Measurements from ENCODE around the gene KRT17. TPM values are rescaled to one million over a fixed set of nuclear protein-coding genes. Genes with fewer than 3 reads are reported as not detected.
"Not testable (repeated sequence)": the region's sequence is repeated elsewhere in the genome, so short reads cannot be mapped to it uniquely, and the experiment has no call there.

Gene KRT17
- total RNA-seq, 6 donors from 2014 or later: 0.78 to 33.3 (median 18.0) TPM

DNA sequence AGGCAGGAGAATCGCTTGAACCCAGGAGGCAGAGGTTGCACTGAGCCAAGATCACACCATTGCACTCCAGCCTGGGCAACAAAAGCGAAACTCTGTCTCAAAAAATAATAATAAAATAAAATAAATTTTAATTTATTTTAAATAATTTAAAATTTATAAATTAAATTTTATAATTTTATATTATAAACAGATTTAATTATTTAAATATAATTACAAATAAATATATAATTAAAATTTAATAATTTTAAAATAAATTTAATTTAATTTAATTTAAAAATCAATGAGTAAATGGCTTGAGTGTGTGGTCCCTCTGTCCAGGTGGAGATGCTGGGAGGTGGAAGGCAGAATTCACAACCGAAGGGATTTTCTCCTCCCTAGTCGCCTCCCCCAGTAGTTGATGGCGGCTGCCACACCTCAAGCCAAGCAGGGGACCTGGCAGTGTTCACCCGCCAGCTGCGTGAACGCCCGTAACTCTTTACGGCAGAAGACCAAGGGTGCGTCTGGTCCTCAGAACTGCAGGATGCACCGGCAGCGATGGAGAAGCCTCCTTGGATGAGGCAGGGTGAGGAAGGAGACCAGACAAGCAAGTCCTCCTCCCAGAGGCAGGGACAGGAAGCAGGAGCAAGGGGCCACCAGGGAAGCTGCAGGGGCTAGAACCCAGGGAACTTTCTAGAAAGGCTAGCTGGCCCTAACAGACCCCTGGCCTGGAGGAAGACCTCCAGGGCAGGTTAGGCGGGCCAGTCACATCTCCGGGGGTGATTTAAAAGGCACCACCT lies 22.9 kb upstream of the KRT17 start:
- peaks cover 18 to 32% (median 25%) of the 10 kb centered on the region in 4 donors for H3K4me1 ChIP-seq
- H3K36me3 ChIP-seq: no peaks in the 10 kb centered on the region
- no peaks in the 10 kb centered on the region for H3K9me3 ChIP-seq
- 77 to 80% methylated on average over 13 to 15 of the region's 15 CpGs for WGBS, 2 donors
- ATAC-seq (ENCODE audit: low FRiP score in 2 of 2) (no peak), DNase-seq (no peak)
- H3K27ac ChIP-seq: no peak overlapping the region
- TF ChIP-seq POLR2A (IDR thresholded peaks at IDR 0.05): no peak
- H3K27me3 ChIP-seq: no peaks in the 10 kb centered on the region
- no peak overlapping the region for H3K4me3 ChIP-seq

DNA sequence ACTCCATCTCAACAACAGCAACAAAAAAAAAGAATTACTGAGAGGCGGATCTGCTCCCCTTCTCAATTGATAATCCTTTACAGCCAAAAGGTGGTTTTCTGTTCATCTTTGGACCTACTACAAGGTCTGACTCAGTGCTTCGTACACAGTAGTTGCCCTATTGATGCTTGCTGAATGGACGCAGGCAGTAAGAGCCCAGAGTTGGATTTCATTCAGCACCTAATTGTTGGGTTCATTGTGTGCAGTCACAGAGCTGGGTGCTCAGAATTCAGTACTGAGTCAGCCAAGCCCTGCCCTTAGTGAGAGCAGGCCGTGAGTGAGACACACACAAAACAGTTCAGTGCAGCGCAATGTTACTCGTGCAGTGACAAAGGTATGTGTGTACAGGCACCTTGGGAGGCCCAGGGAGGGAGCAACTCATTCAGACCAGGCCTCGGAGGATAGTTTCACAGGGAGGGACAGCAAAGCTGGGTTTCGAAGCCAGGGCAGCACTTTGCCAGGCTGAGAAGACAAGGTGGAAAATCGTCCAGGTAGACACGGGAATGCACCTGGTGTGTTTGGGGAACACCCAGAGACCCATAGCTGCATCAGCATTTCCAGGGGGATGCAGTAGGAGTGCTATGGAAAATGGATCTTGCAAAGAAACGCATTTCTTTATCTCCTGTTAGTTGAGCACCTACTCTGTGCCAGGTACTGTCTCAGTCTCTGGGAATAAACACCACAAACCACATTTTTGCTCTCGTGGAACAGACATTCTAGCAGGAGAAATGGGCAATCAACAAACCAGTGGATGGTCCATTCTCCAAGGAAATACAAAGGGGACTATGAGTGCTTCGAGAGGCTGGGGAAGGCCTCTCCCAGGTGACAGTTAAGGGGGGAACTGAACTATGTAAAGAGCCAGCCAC lies 18.1 kb upstream of the KRT17 start:
- Histone ChIP-seq H3K4me1 (peaks cover 0 to 3% (median under 1%) of the 10 kb centered on the region in 4 donors), H3K27me3 (no peaks in the 10 kb centered on the region), H3K9me3 (no peaks in the 10 kb centered on the region), H3K36me3 (no peaks in the 10 kb centered on the region), H3K27ac (no peak overlapping the region), H3K4me3 (no peak overlapping the region)
- no peak for DNase-seq
- TF ChIP-seq POLR2A (IDR thresholded peaks at IDR 0.05): no peak
- TF ChIP-seq POLR2AphosphoS5 (IDR thresholded peaks at IDR 0.05): no peak
- ATAC-seq (ENCODE audit: low FRiP score in 2 of 2): no peak
- WGBS, 2 donors: 86 to 87% methylated on average over 12 to 13 of the region's 13 CpGs

DNA sequence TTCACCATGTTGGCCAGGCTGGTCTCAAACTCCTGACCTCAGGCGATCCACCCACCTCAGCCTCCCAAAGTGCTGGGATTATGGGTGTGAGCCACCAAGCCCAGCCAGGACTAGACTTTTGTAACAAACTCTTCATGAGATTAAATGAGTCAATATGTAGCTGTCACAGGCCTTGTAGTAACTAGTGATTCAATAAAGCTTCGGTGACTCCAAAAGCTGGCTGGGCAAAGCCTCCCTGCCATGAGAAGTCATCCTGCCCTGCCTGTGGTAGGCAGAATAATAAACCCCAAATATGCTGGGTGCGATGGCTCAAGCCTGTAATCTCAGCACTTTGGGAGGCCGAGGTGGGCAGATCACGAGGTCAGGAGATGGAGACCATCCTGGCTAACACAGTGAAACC lies 16.2 kb upstream of the KRT17 start:
- not testable (repeated sequence) for H3K36me3 ChIP-seq; H3K27ac ChIP-seq; H3K4me1 ChIP-seq; H3K9me3 ChIP-seq; H3K27me3 ChIP-seq; ATAC-seq (ENCODE audit: low FRiP score in 2 of 2); DNase-seq; H3K4me3 ChIP-seq
- 92 to 97% methylated on average over 5 of the region's 5 CpGs for WGBS, 2 donors

DNA sequence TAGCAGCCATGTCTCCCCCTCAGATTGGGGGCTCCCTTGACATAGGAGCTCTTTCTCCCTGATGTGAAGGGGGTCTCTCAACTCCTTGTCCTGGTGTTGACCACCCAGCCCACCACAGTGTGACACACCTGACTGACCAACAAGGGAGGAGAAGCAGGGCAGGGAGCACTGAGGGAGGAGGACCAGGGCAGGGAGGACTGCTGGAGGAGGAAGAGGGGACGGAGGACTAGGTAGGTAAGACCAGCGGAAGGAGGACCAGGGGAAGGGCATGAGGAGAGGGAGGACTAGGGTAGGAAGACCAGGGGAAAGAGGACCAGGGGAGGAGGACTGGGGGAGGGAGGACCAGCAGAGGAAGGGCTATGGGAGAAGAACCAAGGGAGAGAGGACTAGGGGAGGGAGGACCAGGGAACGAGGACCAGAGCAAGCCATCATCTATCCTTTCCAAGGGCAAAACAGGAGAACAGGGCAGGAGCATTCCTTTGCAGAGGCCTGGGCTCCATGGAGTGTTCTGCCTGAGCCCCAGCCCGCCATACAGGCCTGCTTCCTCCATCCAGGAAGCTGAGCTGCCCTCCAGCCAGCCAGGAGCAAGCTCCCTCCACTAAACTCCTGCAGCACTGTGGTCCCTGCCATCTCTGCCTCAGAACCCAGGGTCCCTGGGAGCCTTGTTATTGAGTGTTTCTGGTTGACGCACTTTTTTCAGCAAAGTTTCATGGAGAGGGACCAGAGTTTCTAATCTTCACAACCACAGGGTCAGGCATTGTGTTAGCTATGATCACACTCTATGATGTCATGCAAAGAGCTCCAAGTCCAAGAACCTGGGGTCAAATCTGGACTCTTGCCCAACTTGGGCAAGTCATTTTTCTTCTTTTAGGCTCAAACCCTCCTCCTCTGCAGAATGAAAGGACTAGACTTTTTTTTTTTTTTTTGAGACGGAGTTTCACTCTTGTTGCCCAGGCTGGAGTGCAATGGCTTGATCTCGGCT lies 15.4 kb upstream of the KRT17 start:
- DNase-seq: no peak
- no peaks in the 10 kb centered on the region for H3K27me3 ChIP-seq
- no peaks in the 10 kb centered on the region for H3K36me3 ChIP-seq
- no peak for ATAC-seq (ENCODE audit: low FRiP score in 2 of 2)
- H3K4me1 ChIP-seq: peaks cover 0 to 8% (median 5%) of the 10 kb centered on the region in 4 donors
- H3K9me3 ChIP-seq: no peaks in the 10 kb centered on the region
- H3K27ac ChIP-seq: no peak overlapping the region
- 87 to 88% methylated on average over 7 of the region's 7 CpGs for WGBS, 2 donors
- no peak for TF ChIP-seq POLR2A (IDR thresholded peaks at IDR 0.05)
- no peak for TF ChIP-seq EP300 (IDR thresholded peaks at IDR 0.05)
- TF ChIP-seq POLR2AphosphoS5 (IDR thresholded peaks at IDR 0.05): no peak
- TF ChIP-seq, protein P1, sequence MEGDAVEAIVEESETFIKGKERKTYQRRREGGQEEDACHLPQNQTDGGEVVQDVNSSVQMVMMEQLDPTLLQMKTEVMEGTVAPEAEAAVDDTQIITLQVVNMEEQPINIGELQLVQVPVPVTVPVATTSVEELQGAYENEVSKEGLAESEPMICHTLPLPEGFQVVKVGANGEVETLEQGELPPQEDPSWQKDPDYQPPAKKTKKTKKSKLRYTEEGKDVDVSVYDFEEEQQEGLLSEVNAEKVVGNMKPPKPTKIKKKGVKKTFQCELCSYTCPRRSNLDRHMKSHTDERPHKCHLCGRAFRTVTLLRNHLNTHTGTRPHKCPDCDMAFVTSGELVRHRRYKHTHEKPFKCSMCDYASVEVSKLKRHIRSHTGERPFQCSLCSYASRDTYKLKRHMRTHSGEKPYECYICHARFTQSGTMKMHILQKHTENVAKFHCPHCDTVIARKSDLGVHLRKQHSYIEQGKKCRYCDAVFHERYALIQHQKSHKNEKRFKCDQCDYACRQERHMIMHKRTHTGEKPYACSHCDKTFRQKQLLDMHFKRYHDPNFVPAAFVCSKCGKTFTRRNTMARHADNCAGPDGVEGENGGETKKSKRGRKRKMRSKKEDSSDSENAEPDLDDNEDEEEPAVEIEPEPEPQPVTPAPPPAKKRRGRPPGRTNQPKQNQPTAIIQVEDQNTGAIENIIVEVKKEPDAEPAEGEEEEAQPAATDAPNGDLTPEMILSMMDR (IDR thresholded peaks at IDR 0.05): no peak
- no peak overlapping the region for H3K4me3 ChIP-seq

DNA sequence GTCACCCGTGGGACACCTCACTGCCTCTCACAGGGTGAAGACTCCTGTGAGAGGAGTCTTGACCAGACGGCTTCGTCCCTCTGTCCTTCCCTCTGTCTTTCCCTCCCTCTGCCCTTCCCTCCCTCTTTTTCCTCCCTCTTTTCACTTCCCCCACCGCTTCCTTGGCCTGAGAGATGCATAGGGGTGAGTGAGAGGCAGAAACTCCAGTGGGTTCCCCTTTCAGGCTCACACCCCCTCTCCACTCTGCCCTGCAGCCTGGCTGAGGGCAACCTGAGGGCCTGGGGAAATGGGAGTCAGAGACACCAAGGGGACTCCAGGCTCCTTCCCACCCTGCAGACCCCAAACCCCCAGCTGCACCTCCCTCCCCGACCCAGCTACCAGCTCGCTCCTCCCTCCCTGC lies 14.6 kb upstream of the KRT17 start:
- 60 to 85% methylated on average over 6 of the region's 6 CpGs for WGBS, 2 donors
- Histone ChIP-seq H3K36me3 (no peaks in the 10 kb centered on the region), H3K9me3 (no peaks in the 10 kb centered on the region), H3K4me3 (no peak overlapping the region), H3K4me1 (peaks cover 0 to 8% (median 5%) of the 10 kb centered on the region in 4 donors), H3K27ac (no peak overlapping the region), H3K27me3 (no peaks in the 10 kb centered on the region)
- no peak for ATAC-seq (ENCODE audit: low FRiP score in 2 of 2)
- DNase-seq: no peak
- TF ChIP-seq POLR2AphosphoS5 (IDR thresholded peaks at IDR 0.05) (no peak), POLR2A (IDR thresholded peaks at IDR 0.05) (no peak), EP300 (IDR thresholded peaks at IDR 0.05) (no peak)
- TF ChIP-seq, protein P1 (IDR thresholded peaks at IDR 0.05): no peak
